Measurements from ENCODE around the gene PRAMEF20.
"Not testable (repeated sequence)": the region's sequence is repeated elsewhere in the genome, so short reads cannot be mapped to it uniquely, and the experiment has no call there.

Gene PRAMEF20

DNA sequence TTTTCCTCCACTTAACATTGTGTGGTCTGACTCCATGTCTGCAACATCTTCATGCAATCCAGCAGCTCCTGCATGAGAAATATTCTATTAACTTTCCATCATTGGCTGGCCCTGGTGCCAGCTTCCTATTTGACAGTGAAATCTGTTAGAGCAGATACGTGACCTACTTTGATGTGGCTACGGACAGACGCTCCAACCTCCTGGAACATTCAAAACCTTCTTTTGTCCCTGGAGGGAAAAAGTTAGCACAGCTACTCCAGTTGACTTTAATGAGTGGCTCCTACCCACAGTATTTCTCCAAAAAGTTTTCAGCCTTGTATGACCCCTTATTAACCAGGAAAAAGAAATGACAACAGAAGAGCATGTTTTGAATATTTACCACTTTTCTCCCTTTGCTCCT is 22.0 kb downstream of the PRAMEF20 start:
- TF ChIP-seq GLIS3 (CRISPR knock-in tag; IDR thresholded peaks at IDR 0.05): no peak
- TF ChIP-seq, protein P1, sequence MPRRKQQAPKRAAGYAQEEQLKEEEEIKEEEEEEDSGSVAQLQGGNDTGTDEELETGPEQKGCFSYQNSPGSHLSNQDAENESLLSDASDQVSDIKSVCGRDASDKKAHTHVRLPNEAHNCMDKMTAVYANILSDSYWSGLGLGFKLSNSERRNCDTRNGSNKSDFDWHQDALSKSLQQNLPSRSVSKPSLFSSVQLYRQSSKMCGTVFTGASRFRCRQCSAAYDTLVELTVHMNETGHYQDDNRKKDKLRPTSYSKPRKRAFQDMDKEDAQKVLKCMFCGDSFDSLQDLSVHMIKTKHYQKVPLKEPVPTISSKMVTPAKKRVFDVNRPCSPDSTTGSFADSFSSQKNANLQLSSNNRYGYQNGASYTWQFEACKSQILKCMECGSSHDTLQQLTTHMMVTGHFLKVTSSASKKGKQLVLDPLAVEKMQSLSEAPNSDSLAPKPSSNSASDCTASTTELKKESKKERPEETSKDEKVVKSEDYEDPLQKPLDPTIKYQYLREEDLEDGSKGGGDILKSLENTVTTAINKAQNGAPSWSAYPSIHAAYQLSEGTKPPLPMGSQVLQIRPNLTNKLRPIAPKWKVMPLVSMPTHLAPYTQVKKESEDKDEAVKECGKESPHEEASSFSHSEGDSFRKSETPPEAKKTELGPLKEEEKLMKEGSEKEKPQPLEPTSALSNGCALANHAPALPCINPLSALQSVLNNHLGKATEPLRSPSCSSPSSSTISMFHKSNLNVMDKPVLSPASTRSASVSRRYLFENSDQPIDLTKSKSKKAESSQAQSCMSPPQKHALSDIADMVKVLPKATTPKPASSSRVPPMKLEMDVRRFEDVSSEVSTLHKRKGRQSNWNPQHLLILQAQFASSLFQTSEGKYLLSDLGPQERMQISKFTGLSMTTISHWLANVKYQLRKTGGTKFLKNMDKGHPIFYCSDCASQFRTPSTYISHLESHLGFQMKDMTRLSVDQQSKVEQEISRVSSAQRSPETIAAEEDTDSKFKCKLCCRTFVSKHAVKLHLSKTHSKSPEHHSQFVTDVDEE (CRISPR knock-in tag; IDR thresholded peaks at IDR 0.05): no peak
- no peak for ATAC-seq

DNA sequence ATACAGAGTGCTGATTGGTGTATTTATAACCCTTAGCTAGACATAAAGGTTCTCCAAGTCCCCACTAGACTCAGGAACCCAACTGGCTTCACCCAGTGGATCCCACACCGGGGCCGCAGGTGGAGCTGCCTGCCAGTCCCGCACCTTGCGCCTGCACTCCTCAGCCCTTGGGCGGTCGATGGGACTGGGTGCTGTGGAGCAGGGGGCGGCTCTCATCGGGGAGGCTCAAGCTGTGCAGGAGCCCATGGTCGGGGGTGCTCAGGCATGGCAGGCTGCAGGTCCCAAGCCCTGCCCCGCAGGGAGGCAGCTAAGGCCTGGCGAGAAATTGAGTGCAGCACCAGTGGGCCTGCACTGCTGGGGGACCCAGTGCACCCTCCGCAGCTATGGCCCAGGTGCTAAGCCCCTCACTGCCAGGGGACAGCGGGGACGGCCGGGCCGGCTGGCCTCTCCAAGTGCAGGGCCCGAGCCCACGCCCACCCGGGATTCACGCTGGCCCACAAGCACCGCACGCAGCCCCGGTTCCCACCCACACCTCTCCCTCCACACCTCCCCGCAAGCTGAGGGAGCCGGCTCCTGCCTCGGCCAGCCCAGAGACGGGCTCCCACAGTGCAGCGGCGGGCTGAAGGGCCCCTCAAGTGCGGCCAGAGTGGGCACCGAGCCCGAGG is 23.6 kb downstream of the PRAMEF20 start:
- not testable (repeated sequence) for ATAC-seq

DNA sequence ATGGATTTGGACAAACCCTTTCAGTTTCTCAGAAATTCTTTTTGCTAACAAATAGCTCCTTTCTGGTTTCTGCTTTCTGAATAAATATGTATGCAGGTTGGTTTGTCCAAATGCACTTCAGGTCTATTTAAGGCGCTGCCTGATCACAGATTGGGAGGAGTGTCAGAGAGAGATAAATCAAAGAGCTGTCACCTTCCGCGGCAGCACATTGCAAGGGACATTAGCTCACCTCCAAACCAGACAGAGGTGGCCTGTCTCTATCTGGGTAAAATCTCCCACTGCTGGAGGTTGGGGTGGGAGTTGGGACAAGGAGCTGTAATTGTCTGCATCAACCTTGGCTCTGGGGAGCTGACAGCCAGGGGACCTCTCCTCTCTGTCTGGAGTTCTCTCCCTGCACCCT is 25.2 kb downstream of the PRAMEF20 start:
- no peak for ATAC-seq
- TF ChIP-seq, protein P1 (CRISPR knock-in tag; IDR thresholded peaks at IDR 0.05): no peak
- TF ChIP-seq OSR1 (CRISPR knock-in tag; IDR thresholded peaks at IDR 0.05): no peak
- no peak for TF ChIP-seq ZNF70 (CRISPR knock-in tag; IDR thresholded peaks at IDR 0.05)
- TF ChIP-seq, protein P2, sequence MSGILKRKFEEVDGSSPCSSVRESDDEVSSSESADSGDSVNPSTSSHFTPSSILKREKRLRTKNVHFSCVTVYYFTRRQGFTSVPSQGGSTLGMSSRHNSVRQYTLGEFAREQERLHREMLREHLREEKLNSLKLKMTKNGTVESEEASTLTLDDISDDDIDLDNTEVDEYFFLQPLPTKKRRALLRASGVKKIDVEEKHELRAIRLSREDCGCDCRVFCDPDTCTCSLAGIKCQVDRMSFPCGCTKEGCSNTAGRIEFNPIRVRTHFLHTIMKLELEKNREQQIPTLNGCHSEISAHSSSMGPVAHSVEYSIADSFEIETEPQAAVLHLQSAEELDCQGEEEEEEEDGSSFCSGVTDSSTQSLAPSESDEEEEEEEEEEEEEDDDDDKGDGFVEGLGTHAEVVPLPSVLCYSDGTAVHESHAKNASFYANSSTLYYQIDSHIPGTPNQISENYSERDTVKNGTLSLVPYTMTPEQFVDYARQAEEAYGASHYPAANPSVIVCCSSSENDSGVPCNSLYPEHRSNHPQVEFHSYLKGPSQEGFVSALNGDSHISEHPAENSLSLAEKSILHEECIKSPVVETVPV (CRISPR knock-in tag; IDR thresholded peaks at IDR 0.05): no peak
- no peak for TF ChIP-seq ARNTL (CRISPR knock-in tag; IDR thresholded peaks at IDR 0.05; ENCODE audit: borderline replicate concordance, low read depth)
- TF ChIP-seq, protein P3, sequence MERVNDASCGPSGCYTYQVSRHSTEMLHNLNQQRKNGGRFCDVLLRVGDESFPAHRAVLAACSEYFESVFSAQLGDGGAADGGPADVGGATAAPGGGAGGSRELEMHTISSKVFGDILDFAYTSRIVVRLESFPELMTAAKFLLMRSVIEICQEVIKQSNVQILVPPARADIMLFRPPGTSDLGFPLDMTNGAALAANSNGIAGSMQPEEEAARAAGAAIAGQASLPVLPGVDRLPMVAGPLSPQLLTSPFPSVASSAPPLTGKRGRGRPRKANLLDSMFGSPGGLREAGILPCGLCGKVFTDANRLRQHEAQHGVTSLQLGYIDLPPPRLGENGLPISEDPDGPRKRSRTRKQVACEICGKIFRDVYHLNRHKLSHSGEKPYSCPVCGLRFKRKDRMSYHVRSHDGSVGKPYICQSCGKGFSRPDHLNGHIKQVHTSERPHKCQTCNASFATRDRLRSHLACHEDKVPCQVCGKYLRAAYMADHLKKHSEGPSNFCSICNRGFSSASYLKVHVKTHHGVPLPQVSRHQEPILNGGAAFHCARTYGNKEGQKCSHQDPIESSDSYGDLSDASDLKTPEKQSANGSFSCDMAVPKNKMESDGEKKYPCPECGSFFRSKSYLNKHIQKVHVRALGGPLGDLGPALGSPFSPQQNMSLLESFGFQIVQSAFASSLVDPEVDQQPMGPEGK (CRISPR knock-in tag; IDR thresholded peaks at IDR 0.05; ENCODE audit: borderline replicate concordance): no peak
- no peak for TF ChIP-seq ZNF565 (CRISPR knock-in tag; conservative IDR thresholded peaks at IDR 0.05; ENCODE audit: low read depth)
- no peak for TF ChIP-seq ZFP30 (CRISPR knock-in tag; IDR thresholded peaks at IDR 0.05)
- TF ChIP-seq, protein P4, sequence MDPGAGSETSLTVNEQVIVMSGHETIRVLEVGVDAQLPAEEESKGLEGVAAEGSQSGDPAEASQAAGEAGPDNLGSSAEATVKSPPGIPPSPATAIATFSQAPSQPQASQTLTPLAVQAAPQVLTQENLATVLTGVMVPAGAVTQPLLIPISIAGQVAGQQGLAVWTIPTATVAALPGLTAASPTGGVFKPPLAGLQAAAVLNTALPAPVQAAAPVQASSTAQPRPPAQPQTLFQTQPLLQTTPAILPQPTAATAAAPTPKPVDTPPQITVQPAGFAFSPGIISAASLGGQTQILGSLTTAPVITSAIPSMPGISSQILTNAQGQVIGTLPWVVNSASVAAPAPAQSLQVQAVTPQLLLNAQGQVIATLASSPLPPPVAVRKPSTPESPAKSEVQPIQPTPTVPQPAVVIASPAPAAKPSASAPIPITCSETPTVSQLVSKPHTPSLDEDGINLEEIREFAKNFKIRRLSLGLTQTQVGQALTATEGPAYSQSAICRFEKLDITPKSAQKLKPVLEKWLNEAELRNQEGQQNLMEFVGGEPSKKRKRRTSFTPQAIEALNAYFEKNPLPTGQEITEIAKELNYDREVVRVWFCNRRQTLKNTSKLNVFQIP (CRISPR knock-in tag; IDR thresholded peaks at IDR 0.05; ENCODE audit: borderline replicate concordance, low read depth): no peak
- TF ChIP-seq TCF4 (CRISPR knock-in tag; IDR thresholded peaks at IDR 0.05; ENCODE audit: borderline replicate concordance): no peak
- no peak for TF ChIP-seq SNAI2 (CRISPR knock-in tag; IDR thresholded peaks at IDR 0.05)
- TF ChIP-seq ZNF8 (CRISPR knock-in tag; IDR thresholded peaks at IDR 0.05): no peak

DNA sequence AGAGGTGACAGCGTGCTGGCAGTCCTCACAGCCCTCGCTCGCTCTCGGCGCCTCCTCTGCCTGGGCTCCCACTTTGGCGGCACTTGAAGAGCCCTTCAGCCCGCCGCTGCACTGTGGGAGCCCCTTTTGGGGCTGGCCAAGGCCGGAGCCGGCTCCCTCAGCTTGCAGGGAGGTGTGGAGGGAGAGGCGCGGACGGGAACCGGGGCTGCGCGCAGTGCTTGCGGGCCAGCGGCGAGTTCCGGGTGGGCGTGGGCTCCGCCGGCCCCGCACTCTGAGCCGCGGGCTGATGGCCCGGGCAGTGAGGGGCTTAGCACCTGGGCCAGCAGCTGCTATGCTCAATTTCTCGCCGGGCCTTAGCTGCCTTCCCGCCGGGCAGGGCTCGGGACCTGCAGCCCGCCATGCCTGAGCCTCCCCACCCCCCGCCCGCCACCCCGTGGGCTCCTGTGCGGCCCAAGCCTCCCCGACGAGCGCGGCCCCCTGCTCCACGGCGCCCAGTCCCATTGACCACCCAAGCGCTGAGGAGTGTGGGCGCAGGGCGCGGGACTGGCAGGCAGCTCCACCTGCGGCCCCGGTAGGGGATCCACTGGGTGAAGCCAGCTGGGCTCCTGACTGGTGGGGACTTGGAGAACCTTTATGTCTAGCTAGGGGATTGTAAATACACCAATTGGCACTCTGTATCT is 29.0 kb downstream of the PRAMEF20 start:
- ATAC-seq: not testable (repeated sequence)
